HepG2 (cell line): ENCODE measurements around the gene TNFAIP8L2. TPM values are rescaled to one million over a fixed set of nuclear protein-coding genes. Genes with fewer than 3 reads are reported as not detected.

Source experiments
- SALL2 ChIP-seq: sonication (generic); formaldehyde crosslinking; IDR thresholded peaks from 2 replicates; pipeline ENCODE4 v1.8.1; 2023; ENCODE audit warnings: mild to moderate bottlenecking, missing genetic modification reagents, inconsistent platforms
- ZBTB7B ChIP-seq: sonication (generic); formaldehyde crosslinking; IDR thresholded peaks from 2 replicates; pipeline ENCODE4 v1.4.0; 2020; ENCODE audit warnings: missing genetic modification reagents
- polyA plus RNA-seq, 8 experiments: library from polyadenylated mRNA; depleted of rRNA in 3 of 8; stranded (reverse) in 7 of 8; unstranded in 1 of 8; fragments of >200 nt; fragmentation: Illumina TruSeq in 4 of 8; extraction: Trizol in 4 of 8; gene quantifications; 2 replicates each; pipeline versions ENCODE4 v1.2.1 to v1.2.3, GENCODE V29; 2011 to 2016; ENCODE audit warnings: low read depth in 4 of 8, missing spikeins in 1 of 8, mixed read lengths in 1 of 8; ENCODE audit not compliant: insufficient read depth in 1 of 8
- total RNA-seq, 5 experiments: library from RNA; depleted of rRNA; stranded (reverse); fragments of >200 nt; fragmentation: Illumina TruSeq; extraction: Trizol; gene quantifications; 2 replicates each; pipeline ENCODE4 v1.2.3, GENCODE V29; 2016; ENCODE audit warnings: low read depth in 1 of 5
- TF ChIP-seq, protein P1 (sequence below): sonication (generic); formaldehyde crosslinking; IDR thresholded peaks from 2 replicates; pipeline ENCODE4 v1.8.0; 2022; ENCODE audit warnings: low read depth, missing genetic modification reagents
- TF ChIP-seq, protein P2 (sequence below): sonication (generic); formaldehyde crosslinking; conservative IDR thresholded peaks from 2 replicates; pipeline ENCODE4 v1.5.0; 2020; ENCODE audit warnings: missing genetic modification reagents
- TF ChIP-seq, protein P3 (sequence below): sonication (generic); formaldehyde crosslinking; IDR thresholded peaks from 2 replicates; pipeline ENCODE4 v1.4.0; 2020; ENCODE audit warnings: mild to moderate bottlenecking, missing genetic modification reagents
- TF ChIP-seq, protein P4 (sequence below): sonication (generic); formaldehyde crosslinking; IDR thresholded peaks from 2 replicates; pipeline ENCODE4 v1.4.0; 2020; ENCODE audit warnings: missing genetic modification reagents
- TF ChIP-seq, protein P5 (sequence below): sonication (generic); formaldehyde crosslinking; conservative IDR thresholded peaks from 2 replicates; pipeline ENCODE4 v1.4.0; 2020; ENCODE audit warnings: mild to moderate bottlenecking, missing genetic modification reagents, moderate library complexity

The TNFAIP8L2 gene
- total and polyA plus RNA-seq, 2 of the 13 experiments (the other 11 are each of a cell fraction or from before 2014, with no cell fraction given), result not detected

DNA sequence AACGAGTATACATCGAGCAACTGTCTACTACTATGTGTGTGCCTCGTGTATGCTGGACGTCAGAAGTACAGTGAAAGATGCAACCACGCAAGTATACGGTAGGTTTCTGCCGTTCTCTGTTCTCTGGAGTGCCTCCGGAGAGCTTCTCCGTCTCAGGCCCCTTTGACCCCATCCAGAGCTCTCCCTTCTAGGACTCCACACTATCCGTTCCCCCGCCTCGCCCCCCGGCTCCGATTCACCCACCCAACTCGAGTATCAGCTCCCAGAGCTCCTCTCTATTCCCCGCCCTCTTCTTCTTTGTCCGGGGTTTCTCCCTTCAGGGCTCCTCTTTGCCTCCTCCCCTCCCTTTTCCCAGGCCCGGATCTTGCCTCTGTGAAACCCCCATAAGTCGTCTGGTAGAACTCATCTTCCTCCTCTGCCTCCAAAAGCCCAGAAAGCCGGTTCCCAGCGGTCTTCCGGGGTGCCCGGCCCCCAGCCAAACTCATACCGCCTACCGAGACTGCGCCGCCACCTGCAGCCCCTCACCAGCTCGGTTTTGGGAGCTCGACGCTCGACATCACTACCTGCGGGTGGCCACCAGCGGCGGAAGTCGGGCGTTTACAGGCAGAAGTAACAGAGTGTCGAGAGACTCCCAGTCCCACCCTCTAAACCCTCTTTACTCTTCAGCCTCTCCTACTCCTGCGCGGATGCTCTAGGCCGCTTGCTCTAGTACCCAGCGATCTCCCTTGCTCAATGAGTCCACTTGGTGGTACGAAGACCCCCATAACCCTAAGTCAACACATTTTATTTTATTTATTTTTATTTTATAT, 33.4 kb downstream of the TNFAIP8L2 start, which contains the start of gene VPS72 (continued):
- TF ChIP-seq, protein P1, sequence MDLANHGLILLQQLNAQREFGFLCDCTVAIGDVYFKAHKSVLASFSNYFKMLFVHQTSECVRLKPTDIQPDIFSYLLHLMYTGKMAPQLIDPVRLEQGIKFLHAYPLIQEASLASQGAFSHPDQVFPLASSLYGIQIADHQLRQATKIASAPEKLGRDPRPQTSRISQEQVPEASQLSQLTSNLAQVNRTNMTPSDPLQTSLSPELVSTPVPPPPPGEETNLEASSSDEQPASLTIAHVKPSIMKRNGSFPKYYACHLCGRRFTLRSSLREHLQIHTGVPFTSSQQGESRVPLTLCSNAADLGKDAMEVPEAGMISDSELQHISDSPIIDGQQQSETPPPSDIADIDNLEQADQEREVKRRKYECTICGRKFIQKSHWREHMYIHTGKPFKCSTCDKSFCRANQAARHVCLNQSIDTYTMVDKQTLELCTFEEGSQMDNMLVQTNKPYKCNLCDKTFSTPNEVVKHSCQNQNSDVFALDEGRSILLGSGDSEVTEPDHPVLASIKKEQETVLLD (CRISPR knock-in tag), result peak; percentile 57; the same call in 1 of the 2 replicates
- TF ChIP-seq, protein P2, sequence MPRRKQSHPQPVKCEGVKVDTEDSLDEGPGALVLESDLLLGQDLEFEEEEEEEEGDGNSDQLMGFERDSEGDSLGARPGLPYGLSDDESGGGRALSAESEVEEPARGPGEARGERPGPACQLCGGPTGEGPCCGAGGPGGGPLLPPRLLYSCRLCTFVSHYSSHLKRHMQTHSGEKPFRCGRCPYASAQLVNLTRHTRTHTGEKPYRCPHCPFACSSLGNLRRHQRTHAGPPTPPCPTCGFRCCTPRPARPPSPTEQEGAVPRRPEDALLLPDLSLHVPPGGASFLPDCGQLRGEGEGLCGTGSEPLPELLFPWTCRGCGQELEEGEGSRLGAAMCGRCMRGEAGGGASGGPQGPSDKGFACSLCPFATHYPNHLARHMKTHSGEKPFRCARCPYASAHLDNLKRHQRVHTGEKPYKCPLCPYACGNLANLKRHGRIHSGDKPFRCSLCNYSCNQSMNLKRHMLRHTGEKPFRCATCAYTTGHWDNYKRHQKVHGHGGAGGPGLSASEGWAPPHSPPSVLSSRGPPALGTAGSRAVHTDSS (CRISPR knock-in tag), result no peak
- TF ChIP-seq SALL2 (peak; percentile 97), ZBTB7B (CRISPR knock-in tag) (peak; percentile 95)
- TF ChIP-seq, protein P3, sequence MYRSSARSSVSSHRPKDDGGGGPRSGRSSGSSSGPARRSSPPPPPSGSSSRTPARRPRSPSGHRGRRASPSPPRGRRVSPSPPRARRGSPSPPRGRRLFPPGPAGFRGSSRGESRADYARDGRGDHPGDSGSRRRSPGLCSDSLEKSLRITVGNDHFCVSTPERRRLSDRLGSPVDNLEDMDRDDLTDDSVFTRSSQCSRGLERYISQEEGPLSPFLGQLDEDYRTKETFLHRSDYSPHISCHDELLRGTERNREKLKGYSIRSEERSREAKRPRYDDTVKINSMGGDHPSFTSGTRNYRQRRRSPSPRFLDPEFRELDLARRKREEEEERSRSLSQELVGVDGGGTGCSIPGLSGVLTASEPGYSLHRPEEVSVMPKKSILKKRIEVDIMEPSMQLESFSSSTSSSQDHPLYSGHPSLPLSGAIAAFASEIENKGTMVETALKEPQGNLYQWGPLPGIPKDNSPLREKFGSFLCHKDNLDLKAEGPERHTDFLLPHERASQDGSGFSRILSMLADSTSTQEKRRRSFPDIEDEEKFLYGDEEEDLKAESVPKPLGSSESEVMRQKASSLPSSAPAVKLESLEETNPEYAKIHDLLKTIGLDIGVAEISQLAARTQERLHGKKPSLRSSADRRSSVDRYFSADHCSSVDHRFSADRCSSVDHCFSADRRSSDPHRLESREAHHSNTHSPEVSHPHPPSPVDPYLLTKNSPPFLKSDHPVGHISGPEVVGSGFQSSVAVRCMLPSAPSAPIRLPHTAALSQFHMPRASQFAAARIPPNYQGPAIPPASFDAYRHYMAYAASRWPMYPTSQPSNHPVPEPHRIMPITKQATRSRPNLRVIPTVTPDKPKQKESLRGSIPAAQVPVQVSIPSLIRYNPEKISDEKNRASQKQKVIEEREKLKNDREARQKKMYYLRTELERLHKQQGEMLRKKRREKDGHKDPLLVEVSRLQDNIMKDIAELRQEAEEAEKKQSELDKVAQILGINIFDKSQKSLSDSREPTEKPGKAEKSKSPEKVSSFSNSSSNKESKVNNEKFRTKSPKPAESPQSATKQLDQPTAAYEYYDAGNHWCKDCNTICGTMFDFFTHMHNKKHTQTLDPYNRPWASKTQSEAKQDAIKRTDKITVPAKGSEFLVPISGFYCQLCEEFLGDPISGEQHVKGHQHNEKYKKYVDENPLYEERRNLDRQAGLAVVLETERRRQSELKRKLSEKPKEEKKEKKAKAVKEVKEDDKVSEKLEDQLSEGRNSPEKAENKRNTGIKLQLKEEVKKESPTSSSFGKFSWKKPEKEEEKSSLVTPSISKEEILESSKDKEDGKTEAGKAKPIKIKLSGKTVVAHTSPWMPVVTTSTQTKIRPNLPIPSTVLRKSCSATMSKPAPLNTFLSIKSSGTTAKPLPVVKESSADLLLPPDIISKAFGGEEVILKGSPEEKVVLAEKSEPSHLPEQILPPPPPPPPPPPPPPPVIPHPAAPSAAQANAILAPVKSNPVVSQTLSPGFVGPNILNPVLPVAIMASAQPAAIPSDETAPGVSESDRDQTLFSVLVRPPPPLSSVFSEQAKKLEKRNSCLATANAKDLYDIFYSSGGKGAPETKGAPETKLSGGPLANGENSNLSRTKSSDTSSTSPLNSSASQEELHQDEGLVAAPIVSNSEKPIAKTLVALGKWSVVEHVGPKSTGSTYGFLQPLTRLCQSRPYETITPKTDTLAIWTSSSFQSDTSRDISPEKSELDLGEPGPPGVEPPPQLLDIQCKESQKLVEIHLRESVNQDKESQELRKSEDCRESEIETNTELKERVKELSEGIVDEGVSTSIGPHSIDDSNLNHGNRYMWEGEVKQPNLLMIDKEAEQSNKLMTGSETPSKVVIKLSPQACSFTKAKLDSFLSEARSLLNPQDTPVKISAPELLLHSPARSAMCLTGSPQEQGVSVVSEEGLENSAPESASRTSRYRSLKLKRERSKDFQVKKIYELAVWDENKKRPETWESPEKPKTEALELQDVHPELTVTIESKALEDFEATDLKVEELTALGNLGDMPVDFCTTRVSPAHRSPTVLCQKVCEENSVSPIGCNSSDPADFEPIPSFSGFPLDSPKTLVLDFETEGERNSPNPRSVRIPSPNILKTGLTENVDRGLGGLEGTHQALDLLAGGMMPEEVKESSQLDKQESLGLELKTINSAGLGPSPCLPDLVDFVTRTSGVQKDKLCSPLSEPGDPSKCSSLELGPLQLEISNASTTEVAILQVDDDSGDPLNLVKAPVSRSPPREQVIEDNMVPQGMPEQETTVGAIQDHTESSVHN (CRISPR knock-in tag), result no peak
- TF ChIP-seq, protein P4, sequence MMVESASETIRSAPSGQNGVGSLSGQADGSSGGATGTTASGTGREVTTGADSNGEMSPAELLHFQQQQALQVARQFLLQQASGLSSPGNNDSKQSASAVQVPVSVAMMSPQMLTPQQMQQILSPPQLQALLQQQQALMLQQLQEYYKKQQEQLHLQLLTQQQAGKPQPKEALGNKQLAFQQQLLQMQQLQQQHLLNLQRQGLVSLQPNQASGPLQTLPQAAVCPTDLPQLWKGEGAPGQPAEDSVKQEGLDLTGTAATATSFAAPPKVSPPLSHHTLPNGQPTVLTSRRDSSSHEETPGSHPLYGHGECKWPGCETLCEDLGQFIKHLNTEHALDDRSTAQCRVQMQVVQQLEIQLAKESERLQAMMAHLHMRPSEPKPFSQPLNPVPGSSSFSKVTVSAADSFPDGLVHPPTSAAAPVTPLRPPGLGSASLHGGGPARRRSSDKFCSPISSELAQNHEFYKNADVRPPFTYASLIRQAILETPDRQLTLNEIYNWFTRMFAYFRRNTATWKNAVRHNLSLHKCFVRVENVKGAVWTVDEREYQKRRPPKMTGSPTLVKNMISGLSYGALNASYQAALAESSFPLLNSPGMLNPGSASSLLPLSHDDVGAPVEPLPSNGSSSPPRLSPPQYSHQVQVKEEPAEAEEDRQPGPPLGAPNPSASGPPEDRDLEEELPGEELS (CRISPR knock-in tag), result peak; percentile 46; the same call in 1 of the 2 replicates
- TF ChIP-seq, protein P5, sequence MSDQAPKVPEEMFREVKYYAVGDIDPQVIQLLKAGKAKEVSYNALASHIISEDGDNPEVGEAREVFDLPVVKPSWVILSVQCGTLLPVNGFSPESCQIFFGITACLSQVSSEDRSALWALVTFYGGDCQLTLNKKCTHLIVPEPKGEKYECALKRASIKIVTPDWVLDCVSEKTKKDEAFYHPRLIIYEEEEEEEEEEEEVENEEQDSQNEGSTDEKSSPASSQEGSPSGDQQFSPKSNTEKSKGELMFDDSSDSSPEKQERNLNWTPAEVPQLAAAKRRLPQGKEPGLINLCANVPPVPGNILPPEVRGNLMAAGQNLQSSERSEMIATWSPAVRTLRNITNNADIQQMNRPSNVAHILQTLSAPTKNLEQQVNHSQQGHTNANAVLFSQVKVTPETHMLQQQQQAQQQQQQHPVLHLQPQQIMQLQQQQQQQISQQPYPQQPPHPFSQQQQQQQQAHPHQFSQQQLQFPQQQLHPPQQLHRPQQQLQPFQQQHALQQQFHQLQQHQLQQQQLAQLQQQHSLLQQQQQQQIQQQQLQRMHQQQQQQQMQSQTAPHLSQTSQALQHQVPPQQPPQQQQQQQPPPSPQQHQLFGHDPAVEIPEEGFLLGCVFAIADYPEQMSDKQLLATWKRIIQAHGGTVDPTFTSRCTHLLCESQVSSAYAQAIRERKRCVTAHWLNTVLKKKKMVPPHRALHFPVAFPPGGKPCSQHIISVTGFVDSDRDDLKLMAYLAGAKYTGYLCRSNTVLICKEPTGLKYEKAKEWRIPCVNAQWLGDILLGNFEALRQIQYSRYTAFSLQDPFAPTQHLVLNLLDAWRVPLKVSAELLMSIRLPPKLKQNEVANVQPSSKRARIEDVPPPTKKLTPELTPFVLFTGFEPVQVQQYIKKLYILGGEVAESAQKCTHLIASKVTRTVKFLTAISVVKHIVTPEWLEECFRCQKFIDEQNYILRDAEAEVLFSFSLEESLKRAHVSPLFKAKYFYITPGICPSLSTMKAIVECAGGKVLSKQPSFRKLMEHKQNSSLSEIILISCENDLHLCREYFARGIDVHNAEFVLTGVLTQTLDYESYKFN (CRISPR knock-in tag), result peak; percentile 63
